GM19395 (cell line): ENCODE results near the gene FTO.

Source experiments
- ATAC-seq: cut with Tn5 transposase; IDR thresholded peaks from one replicate; pipeline ENCODE4 v1.9.1; 2021; ENCODE audit warnings: mild to moderate bottlenecking, moderate library complexity; ENCODE audit not compliant: unreplicated experiment

Gene FTO

GRCh38 chr16:53924331-53925106 lies 220.6 kb downstream of the FTO start:
- no peak for ATAC-seq

DNA sequence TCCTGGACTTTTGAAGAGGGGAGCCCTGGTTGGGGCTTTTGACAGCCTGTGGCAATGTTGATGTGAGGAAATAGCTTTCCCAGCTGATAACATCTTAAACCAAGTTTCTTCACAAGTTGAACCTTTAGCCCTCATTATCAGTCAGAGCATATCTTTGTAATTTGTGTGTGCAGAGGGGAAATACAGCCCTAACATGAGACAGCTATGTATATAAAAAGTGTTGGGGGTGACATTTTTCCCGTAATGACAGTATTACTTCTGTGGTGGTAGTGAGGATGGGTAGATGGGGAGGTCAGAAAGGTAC lies 221.1 kb downstream of the FTO start:
- ATAC-seq = no peak

DNA sequence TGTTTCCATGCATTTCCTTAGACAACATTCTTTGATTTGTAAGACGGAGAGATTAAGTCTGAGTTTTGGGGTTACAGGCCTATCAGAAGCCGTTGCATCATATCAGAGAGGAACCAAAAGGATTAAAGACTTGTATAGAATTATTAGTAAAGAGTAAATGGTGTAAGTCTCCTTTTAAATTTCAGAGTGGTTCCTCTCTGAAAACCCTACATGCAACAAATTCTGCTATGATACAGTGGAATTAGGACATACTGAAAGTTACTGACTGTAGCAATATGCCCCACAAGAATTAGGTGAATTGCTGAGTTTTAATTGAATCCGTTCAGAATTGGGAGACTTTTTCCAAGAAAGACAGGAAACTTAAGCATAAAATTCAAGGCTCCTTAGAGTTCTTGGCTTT lies 221.6 kb downstream of the FTO start:
- no peak for ATAC-seq

GRCh38 chr16:53926209-53926608 lies 222.3 kb downstream of the FTO start:
- no peak for ATAC-seq

- no peak for ATAC-seq
Observed at GRCh38 chr16:53932975-53933374, 229.0 kb downstream of the FTO start.

GRCh38 chr16:53933407-53933806 lies 229.5 kb downstream of the FTO start:
- no peak for ATAC-seq

GRCh38 chr16:53936052-53936451 lies 232.1 kb downstream of the FTO start:
- no peak for ATAC-seq

DNA sequence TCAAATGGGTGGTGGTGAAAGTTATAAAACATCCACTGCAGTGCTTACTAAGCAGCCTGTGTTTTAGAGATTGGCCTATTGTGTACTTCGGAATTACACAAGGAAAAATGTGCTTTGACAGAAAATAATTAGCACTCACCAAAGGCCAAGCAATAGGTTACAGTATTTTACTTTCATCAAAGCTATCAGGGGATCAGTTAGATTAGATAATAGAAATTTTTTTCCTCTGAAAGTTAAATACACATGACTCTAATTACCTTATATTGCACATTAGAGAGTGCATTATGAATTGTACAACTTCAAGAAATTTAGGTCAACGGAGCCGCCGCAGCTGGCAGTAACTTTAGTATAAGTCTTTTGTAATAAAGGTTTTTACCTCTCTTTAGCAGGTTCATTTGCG lies 232.6 kb downstream of the FTO start:
- no peak for ATAC-seq

DNA sequence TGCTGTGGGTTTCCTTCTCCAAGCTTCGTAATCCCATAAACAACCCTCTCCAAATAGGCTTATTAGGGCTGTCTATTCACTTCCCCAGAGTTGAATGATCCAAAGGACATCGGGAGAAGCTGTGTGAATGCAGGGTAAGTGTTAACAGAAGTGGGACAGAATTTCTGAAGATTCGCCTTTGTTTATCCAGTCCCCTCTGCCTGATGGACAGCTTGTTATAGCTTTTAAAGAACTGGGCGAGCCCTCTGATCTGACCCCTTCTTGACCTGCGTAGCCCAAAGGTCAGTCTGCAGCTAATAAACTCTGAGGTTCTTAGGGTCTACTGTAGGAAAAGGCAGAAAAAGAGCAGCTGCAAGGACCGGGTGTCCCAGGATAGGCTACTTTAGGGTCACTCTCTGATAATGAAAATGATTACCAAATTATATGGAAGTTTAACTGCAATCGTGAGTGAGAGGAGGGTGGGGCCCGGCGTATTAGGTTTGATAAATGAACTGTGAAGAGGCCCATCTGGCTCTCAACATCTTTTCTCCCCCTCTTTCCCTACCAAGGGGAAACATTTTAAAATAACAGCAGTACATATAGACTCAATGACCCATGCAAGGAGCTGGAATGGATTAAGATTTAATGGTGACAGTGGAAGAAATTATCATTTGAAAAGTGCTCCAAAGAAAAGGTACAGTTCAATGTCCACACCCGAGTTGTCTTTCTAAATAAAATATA lies 233.4 kb downstream of the FTO start:
- ATAC-seq = no peak

DNA sequence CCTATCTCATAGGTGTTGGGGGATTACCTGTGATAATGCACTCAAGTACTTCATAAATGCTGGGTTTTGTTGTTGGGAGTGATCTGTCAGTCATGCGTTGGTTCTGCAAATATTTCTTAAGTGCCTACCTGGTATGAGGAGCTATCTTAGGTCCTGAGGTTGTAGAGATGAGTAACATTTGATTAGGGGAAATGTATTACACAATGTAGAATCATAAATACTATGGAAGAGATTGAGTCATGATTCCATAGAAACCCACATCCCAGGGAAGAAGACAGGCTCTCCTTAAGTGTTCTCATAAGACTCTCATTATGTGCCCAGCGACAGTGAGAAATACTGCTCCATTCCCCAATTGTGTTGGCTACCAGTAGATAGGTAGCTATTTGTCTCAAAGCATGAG lies 240.1 kb downstream of the FTO start:
- no peak for ATAC-seq

DNA sequence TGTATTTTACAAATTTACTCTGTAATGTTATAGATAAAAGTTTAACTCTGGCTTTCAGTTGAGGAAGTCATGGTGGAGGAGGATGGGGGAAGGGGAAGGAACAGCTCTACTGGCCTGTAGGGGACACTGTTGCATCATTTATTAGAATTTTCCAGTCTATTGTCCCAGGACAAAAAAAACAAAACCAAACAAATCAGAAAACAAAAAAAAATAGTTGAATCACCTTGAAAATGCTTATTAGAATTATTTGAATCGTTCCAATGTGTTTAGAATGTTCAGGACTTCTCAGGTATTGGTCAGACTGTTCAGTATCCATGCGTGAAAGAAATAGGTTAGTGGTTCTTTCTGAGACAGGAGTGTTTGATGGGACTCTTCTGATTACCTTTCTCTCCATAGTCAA lies 242.0 kb downstream of the FTO start:
- ATAC-seq = no peak

DNA sequence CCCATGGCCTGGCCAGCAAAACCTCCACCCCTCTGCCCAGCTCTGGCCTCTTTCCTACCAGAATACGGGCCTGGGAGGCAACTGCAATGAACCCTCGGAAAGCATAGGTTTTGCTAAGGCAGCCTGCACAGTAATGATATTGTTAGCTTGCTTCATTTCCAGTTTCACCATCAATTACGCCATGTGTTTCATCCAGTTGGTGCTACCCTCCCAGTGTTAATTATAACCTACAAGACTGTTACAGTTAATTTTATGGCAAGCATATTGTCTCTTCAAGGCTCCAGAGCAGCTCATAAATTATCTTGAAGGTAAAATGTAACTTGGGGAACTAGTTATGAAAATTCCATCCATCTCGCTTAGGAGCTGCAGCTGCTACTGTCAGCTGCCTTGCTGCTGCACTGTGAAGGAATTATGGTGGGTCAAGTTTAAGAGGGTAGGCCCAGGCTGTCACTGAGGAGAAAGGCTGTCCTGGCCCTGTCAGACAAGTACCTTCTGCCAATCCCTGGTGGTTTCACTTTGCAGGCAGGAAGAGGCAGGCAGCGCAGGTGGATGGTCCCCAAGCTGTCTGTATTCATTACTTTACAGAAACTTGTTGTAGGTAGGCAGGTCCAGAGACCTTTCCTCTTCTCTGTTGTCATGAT lies 242.9 kb downstream of the FTO start:
- ATAC-seq = no peak

DNA sequence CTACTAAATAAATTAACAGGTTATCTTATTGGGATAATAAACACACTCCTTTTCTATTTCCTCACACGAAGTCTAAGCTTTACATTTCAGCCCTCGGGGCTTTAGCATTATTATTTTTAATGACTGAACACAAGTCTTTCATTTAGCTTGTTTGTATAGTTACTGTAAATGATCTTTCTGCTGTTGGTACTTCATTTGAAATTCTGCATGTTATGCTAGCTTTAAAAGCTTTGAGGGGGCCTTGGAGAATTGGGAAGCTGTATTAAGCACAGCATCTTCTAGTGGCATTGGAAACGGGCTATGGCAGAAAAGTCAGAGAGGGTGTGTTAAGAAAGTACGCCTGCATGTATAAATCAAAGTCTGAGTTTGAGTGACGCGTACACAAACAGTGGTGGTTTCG lies 243.7 kb downstream of the FTO start:
- no peak for ATAC-seq

DNA sequence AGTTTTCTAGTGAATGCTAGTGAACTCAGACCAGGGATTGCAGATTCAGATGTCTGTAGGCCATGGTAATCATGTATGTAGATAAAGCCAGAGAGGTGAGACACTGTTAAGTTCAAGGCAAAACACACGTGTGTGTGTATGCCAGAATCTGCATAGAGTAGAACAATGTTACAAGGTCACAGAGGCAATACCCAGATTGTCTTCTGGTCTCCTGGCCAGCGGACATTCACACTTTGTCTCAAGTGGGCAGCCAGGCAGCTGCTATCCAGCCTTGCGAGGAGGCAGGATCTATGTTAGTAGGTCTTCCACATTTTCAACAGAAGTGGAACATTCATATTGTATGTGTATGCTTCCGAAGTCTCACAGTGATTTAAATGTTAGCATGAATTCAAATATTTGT lies 244.4 kb downstream of the FTO start:
- ATAC-seq = no peak

GRCh38 chr16:53948734-53949430 lies 244.9 kb downstream of the FTO start:
- no peak for ATAC-seq

DNA sequence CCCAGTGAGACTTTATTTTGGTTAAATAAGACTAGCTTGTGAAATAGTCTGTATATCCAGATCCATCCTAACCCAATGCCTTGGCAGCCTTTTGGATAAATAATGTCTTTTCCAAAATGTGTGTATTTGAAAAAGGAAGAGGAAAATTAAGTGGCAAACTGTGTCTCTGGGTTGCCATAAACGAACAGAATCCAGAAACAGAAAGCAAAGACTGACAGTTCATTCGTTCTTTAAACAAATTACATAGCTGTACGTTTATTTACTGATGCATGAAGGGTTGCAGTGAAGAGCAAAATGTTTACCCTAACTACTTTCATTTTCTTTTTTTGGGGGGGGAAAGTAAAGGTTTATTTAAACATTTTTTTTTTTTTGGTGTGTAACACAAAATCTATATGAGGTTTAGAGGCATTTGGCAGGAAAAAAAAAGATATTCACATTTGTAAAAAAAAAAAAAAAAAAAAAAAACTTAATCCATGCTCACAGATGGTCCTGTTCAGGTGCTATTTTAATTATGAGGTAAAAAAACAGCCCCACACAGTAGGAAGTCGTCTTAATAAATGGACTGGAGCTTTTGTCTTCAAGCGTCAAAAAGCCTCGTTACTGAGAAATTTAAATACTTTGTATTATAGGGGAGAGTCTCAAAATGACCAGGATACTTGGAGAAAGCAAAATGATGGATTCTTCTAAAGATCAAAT lies 245.9 kb downstream of the FTO start:
- peak; percentile 59 for ATAC-seq

- ATAC-seq = no peak
Observed at GRCh38 chr16:53950677-53951076, 246.7 kb downstream of the FTO start.

DNA sequence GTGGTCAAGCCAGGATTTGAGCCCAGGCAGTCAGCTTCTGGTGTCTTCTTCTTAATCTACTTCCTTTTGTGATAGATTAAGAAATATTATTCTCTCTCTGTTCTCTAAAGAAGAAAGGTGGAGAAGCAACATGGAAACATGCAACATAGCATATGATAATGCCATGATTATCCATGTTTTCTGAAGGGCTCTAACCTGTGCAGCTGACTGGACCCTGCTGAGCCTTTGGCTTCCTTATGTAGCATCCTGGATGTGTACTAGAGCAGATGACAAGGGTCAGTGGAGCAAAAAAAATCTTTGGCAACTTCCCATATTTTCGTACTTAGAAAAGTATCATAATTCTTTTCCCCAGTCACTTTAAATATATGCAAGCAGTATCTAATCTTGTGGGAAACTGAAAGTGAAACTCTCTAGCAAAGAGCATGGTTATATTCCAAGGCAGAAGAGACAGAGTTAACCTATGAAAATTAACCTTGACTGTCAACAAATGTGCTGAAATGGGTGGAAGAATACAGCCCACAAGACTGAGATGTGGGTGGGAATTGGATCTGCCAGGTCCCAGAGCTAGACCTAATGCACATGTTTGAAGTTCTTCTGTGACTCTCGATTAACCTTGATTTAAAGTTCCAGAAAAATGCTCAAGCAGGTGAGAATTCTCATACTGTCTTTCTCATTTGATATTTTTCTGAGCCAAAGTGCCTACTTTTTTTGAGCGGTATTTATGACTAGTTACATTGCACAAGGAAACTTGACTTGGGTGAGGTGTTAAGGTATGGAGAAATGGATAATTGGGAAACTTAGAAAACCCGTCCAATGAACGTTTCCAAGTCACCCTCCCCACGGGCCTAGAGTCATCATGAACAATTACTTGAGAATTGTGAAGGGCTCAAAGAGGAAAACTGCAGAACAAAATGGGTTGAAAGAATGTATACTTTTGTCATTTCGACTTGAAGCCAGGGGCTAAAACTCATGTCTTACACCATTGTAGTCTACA lies 248.6 kb downstream of the FTO start:
- peak; percentile 73 for ATAC-seq

DNA sequence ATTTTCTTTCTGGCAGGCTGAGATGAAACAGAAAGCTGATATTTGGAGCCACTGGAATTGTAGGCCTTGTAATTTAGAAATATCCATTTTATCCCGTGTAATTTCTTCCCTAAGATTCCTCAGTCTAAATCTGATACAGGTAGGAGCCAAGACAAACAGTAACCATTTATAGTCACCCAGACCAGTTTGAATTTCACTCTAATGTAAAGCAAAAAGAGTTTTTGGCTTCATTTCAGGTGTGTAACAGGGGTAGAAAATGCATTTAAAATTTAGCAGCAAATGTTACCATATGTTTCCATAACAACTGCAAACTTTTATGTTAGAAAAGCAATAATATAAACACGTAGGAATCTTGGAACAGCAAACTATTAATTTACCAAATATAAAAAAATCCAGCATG lies 249.4 kb downstream of the FTO start:
- no peak for ATAC-seq
